DND-41 (cell line): ENCODE data around the gene IQGAP2.

ENCODE experiments used
- EZH2 ChIP-seq: IDR thresholded peaks from 3 replicates; pipeline ENCODE4 v1.6.1; 2012; ENCODE audit warnings: borderline replicate concordance, low read depth, mild to moderate bottlenecking, moderate library complexity, low read length, inconsistent platforms; ENCODE audit not compliant: severe bottlenecking
- TF ChIP-seq, protein P1 (sequence below): IDR thresholded peaks from 2 replicates; pipeline ENCODE4 v1.5.1; 2012; ENCODE audit warnings: borderline replicate concordance, low read length, moderate library complexity, mild to moderate bottlenecking; ENCODE audit not compliant: poor library complexity, severe bottlenecking; ENCODE audit errors: extremely low read depth

- TF ChIP-seq, protein P1, sequence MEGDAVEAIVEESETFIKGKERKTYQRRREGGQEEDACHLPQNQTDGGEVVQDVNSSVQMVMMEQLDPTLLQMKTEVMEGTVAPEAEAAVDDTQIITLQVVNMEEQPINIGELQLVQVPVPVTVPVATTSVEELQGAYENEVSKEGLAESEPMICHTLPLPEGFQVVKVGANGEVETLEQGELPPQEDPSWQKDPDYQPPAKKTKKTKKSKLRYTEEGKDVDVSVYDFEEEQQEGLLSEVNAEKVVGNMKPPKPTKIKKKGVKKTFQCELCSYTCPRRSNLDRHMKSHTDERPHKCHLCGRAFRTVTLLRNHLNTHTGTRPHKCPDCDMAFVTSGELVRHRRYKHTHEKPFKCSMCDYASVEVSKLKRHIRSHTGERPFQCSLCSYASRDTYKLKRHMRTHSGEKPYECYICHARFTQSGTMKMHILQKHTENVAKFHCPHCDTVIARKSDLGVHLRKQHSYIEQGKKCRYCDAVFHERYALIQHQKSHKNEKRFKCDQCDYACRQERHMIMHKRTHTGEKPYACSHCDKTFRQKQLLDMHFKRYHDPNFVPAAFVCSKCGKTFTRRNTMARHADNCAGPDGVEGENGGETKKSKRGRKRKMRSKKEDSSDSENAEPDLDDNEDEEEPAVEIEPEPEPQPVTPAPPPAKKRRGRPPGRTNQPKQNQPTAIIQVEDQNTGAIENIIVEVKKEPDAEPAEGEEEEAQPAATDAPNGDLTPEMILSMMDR: no peak
- no peak for TF ChIP-seq EZH2
Observed at GRCh38 chr5:76475385-76475784, 72.3 kb downstream of the IQGAP2 start.
